Measurements from ENCODE around the gene RADX.
A peak's percentile ranks its signal among the peaks of the same experiment; 100 is the strongest.

The RADX gene, protein sequence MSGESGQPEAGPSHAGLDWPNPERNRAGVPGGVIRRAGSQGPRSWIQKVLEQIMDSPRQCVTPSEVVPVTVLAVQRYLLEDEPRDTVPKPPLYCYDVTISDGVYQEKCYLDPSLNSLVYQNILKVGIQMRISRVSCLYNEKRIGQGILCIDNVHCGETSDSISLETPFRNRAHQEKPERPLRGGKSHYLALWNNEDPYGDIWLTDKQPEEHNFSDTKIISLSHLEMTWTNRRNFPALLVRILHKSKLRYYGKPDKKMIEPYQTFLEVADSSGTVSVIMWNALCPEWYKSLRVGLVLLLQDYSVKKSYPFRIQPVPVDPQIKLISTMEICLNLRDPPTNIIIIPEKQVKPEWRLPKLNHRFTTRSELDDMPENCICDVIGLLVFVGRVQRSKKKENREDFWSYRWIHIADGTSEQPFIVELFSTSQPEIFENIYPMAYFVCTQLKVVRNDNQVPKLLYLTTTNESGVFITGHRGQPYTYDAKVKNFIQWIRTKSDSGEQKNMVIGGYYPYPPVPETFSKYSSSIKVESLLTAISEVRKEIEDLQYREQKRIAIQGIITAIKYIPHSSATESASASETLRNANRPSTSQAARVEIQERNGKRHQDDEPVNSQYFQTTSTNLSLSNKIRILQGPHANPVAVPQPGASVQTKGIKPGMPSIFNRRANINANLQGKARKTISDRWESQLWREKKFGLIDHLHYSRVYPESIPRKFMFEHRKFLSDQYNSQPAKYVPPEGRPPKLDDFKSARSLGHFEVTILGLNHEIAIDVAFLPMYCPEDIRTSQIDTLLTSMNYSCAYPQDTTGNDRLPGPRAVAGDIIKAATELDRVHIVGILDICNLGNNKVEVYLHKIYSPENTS

DNA sequence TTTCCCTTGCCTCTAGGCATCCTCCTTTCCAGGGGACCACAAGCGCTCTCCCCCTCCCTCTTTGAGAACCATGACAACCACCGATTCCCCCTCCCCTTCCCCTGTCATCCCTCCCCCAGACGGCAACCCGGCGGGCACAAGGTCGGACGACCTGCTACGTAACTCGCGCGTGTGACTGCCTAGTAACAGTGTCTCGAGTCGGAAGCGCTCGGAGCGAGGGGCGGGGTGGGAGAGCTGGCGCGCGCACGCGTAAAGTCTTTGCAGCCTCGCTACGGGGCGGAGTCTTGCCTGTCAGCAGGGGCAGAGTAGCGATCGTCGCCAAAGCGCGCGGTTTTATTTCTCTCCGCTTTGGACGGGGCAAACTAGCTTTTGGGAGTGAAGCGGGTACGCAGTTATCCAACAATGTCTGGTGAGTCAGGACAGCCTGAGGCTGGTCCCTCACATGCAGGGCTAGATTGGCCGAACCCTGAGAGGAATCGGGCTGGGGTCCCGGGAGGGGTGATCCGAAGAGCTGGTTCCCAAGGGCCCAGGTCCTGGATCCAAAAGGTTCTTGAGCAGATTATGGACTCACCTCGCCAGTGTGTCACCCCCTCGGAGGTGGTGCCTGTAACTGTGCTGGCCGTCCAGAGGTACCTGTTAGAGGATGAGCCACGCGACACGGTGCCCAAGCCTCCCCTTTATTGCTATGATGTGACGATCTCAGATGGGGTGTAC lies at the start of gene RADX:
Gene RADX (plus strand): TSS at position 300 of the 714 bp plus-strand sequence. CDS start 103 bp downstream, at position 403.
- Histone ChIP-seq H3K36me3 (ENCODE audit: control insufficient read depth, insufficient read depth, low read length) (no peaks in the 10 kb centered on the region), H3K27me3 (ENCODE audit: control insufficient read depth, insufficient read depth, low read length) (no peaks in the 10 kb centered on the region), H3K27ac (ENCODE audit: low read length) (no peak within 1 kb of the TSS), H3K4me3 (ENCODE audit: low read length) (peak within 1 kb of the TSS; percentile 57; the same call in 1 of the 2 replicates), H3K9me3 (ENCODE audit: control insufficient read depth, insufficient read depth, low read length) (no peaks in the 10 kb centered on the region), H3K4me1 (ENCODE audit: control insufficient read depth, insufficient read depth, low read length) (no peaks in the 10 kb centered on the region)
- WGBS (ENCODE audit: insufficient coverage, insufficient read length): no CpG with 5 or more reads among the region's 46 CpGs
- peak; percentile 41 for DNase-seq (ENCODE audit: low read depth, low spot score)

DNA sequence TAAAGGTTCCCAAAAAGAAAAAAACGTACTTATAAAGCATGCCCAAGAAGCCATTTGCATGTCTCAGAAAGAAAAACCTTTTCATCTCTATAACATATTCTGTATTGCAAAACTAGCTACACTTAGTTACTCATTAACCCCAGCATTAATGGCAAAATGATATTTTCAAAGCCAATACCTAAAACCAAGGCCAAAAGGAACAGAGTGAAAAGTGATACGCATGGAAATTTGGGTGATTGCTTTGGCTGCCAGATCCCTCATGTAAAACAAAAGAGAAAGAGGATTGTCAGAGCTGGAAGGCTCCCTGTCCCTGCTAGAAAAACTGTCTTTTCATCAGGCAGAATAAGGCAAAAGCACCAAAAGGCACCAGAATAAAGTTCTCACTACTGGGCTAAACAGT lies 46.8 kb upstream of the RADX start:
- Histone ChIP-seq H3K27ac (ENCODE audit: low read length) (no peak overlapping the region), H3K27me3 (ENCODE audit: control insufficient read depth, insufficient read depth, low read length) (no peaks in the 10 kb centered on the region), H3K4me3 (ENCODE audit: low read length) (no peak overlapping the region), H3K4me1 (ENCODE audit: control insufficient read depth, insufficient read depth, low read length) (no peaks in the 10 kb centered on the region), H3K36me3 (ENCODE audit: control insufficient read depth, insufficient read depth, low read length) (no peaks in the 10 kb centered on the region), H3K9me3 (ENCODE audit: control insufficient read depth, insufficient read depth, low read length) (no peaks in the 10 kb centered on the region)
- DNase-seq (ENCODE audit: low read depth, low spot score): no peak
- no CpG with 5 or more reads among the region's 2 CpGs for WGBS (ENCODE audit: insufficient coverage, insufficient read length)

DNA sequence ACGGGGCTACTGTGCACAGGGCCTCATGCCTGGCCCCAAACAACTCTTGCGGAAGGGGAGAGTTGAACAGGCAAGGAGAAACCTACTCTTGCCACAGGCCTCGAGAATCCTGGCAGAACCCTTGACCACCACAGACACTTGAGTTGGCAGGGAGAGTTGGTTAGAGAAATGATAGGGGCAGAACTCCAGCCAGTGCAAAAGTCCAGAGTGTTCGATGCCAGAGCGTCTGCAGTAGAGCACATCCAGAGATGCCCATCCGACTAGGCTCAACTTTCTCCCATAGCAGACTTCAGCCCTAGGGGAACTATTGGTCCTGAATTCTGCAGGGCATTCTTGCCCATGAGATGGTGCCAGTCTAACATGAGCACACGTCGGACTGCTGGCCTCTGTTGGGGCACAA lies 45.4 kb upstream of the RADX start:
- Histone ChIP-seq H3K36me3 (ENCODE audit: control insufficient read depth, insufficient read depth, low read length) (no peaks in the 10 kb centered on the region), H3K4me3 (ENCODE audit: low read length) (no peak overlapping the region), H3K27me3 (ENCODE audit: control insufficient read depth, insufficient read depth, low read length) (no peaks in the 10 kb centered on the region), H3K9me3 (ENCODE audit: control insufficient read depth, insufficient read depth, low read length) (no peaks in the 10 kb centered on the region), H3K27ac (ENCODE audit: low read length) (no peak overlapping the region), H3K4me1 (ENCODE audit: control insufficient read depth, insufficient read depth, low read length) (no peaks in the 10 kb centered on the region)
- no CpG with 5 or more reads among the region's 8 CpGs for WGBS (ENCODE audit: insufficient coverage, insufficient read length)
- no peak for DNase-seq (ENCODE audit: low read depth, low spot score)

DNA sequence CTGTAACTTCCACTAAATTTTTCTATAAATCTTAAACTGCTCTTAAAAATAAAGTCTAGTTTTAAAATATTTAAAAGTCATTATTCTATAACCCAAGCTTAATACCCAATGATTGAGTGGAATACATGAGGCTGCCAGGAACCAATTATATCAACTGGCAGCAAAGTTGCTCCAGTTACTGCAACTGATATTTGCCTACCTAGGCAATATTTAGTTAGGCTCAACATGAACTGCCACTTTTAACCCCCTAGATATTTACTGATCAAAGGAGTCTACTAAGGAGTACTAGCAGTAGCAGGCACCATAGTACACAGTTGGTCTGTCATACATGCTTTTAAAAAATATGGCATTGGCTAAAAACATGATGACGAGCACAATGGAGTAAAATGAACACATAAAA lies 29.9 kb upstream of the RADX start:
- no CpG with 5 or more reads among the region's 1 CpG for WGBS (ENCODE audit: insufficient coverage, insufficient read length)

DNA sequence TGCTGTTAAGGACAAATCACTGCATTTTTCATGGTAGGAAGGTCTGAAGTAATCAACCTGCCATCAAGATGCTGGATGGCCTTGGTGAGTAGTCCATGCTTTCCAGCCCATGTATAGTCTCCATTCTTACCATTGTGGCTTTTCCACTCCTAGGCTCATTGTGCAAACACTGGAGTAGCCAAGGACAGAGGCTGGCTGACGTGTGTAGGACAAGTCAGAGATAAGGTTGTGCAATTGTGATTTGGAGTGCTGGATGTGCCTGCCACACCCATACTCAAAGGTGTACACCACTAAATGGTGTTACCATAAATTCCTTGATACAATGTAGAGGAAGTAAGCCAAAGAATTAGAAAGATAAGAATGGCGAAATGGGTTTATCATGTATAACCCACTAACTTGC lies 26.3 kb upstream of the RADX start:
- no peaks in the 10 kb centered on the region for H3K27me3 ChIP-seq (ENCODE audit: control insufficient read depth, insufficient read depth, low read length)
- no peak overlapping the region for H3K4me3 ChIP-seq (ENCODE audit: low read length)
- WGBS (ENCODE audit: insufficient coverage, insufficient read length): no CpG with 5 or more reads among the region's 2 CpGs
- H3K9me3 ChIP-seq (ENCODE audit: control insufficient read depth, insufficient read depth, low read length): no peaks in the 10 kb centered on the region
- H3K4me1 ChIP-seq (ENCODE audit: control insufficient read depth, insufficient read depth, low read length): no peaks in the 10 kb centered on the region
- no peak overlapping the region for H3K27ac ChIP-seq (ENCODE audit: low read length)
- H3K36me3 ChIP-seq (ENCODE audit: control insufficient read depth, insufficient read depth, low read length): no peaks in the 10 kb centered on the region
- no peak for DNase-seq (ENCODE audit: low read depth, low spot score)

More for the DNA sequence above, 29.9 kb upstream of the RADX start:
- Histone ChIP-seq H3K27ac (ENCODE audit: low read length) (no peak overlapping the region), H3K9me3 (ENCODE audit: control insufficient read depth, insufficient read depth, low read length) (no peaks in the 10 kb centered on the region), H3K36me3 (ENCODE audit: control insufficient read depth, insufficient read depth, low read length) (no peaks in the 10 kb centered on the region), H3K27me3 (ENCODE audit: control insufficient read depth, insufficient read depth, low read length) (no peaks in the 10 kb centered on the region), H3K4me1 (ENCODE audit: control insufficient read depth, insufficient read depth, low read length) (no peaks in the 10 kb centered on the region), H3K4me3 (ENCODE audit: low read length) (no peak overlapping the region)
- DNase-seq (ENCODE audit: low read depth, low spot score): no peak

DNA sequence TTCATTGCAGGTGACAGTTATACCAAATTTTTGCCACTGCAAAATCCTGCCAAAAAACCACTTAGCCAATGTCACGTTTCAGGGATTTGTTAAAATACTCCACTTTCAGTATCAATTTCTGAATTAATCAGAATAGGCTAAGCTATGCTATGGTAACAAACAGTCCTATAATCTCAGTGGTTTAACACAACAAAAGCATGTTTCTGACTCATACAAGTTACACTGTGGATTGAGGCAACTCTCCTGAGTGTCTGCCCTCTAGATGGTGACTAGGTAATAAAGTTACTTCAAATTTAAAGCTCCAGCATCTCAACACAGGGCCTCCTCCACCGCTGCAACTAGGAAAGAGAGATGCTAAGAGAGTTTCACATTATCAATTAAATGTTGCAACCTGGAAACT lies 23.0 kb upstream of the RADX start:
- DNase-seq (ENCODE audit: low read depth, low spot score): no peak
- Histone ChIP-seq H3K9me3 (ENCODE audit: control insufficient read depth, insufficient read depth, low read length) (no peaks in the 10 kb centered on the region), H3K4me3 (ENCODE audit: low read length) (no peak overlapping the region), H3K27me3 (ENCODE audit: control insufficient read depth, insufficient read depth, low read length) (no peaks in the 10 kb centered on the region), H3K36me3 (ENCODE audit: control insufficient read depth, insufficient read depth, low read length) (no peaks in the 10 kb centered on the region), H3K4me1 (ENCODE audit: control insufficient read depth, insufficient read depth, low read length) (no peaks in the 10 kb centered on the region), H3K27ac (ENCODE audit: low read length) (no peak overlapping the region)
- no CpG with 5 or more reads among the region's 2 CpGs for WGBS (ENCODE audit: insufficient coverage, insufficient read length)

DNA sequence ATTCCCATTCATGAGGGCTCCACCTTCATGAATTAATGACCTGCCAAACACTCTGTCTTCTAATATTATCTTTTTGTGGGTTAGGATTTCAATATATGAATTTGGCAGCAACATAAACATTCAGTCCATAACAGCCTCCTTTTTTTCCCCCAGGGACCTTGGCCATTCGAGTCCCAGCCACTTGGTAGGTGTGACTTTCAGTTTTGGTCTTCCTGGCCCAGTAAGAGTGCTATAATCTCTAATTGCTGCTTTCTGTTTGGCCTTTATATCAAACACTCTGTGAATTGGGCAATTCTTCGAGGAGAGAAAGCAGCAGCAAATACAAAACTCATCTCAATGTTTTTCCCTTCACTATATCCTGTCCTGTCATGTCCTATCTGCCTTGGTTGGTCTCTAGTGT lies 12.4 kb upstream of the RADX start:
- Histone ChIP-seq H3K27me3 (ENCODE audit: control insufficient read depth, insufficient read depth, low read length) (no peaks in the 10 kb centered on the region), H3K36me3 (ENCODE audit: control insufficient read depth, insufficient read depth, low read length) (no peaks in the 10 kb centered on the region), H3K27ac (ENCODE audit: low read length) (no peak overlapping the region), H3K4me3 (ENCODE audit: low read length) (no peak overlapping the region), H3K4me1 (ENCODE audit: control insufficient read depth, insufficient read depth, low read length) (no peaks in the 10 kb centered on the region), H3K9me3 (ENCODE audit: control insufficient read depth, insufficient read depth, low read length) (no peaks in the 10 kb centered on the region)
- no peak for DNase-seq (ENCODE audit: low read depth, low spot score)
- no CpG with 5 or more reads among the region's 2 CpGs for WGBS (ENCODE audit: insufficient coverage, insufficient read length)

DNA sequence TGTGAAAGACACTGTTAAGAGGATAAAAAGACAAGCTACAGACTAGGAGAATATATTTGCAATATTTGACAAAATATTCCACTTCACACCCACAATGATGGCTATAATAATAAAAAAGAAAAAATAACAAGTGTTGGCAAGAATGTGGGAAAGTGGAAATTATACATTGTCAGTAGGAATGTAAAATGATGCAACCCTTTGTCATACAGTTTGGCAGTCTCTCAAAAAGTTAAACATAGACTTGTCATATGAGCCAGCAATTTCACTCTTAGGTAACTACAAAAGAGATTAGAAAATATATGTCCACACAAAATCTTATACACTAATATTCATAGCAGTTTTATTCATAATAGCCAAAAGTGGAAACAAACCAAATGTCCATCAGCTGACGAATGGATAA lies 5.2 kb upstream of the RADX start:
- H3K4me1 ChIP-seq (ENCODE audit: control insufficient read depth, insufficient read depth, low read length): no peaks in the 10 kb centered on the region
- DNase-seq (ENCODE audit: low read depth, low spot score): no peak
- no peaks in the 10 kb centered on the region for H3K36me3 ChIP-seq (ENCODE audit: control insufficient read depth, insufficient read depth, low read length)
- H3K27ac ChIP-seq (ENCODE audit: low read length): no peak overlapping the region
- H3K9me3 ChIP-seq (ENCODE audit: control insufficient read depth, insufficient read depth, low read length): no peaks in the 10 kb centered on the region
- no peaks in the 10 kb centered on the region for H3K27me3 ChIP-seq (ENCODE audit: control insufficient read depth, insufficient read depth, low read length)
- H3K4me3 ChIP-seq (ENCODE audit: low read length): no peak overlapping the region
- WGBS (ENCODE audit: insufficient coverage, insufficient read length): no CpG with 5 or more reads among the region's 1 CpG

DNA sequence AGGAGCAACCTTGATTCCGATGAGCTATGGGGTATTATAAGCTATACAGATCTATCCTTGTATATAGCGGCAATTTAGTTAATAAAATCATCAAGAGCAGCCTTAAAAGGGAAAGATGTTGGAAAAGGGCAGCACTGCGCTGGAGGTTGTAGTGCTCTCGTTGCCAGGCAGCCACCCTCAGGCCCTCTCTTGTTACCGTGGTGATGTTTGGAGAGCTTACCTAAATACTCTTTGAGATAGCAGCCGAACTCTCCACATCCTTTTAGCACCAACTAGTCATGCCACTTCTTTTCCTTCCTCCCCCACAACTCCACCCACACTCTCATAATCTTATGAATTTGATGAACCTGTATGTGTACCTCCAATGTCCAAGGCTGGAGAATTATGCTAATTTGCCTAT lies 3.8 kb upstream of the RADX start:
- Histone ChIP-seq H3K36me3 (ENCODE audit: control insufficient read depth, insufficient read depth, low read length) (no peaks in the 10 kb centered on the region), H3K27ac (ENCODE audit: low read length) (no peak overlapping the region), H3K4me3 (ENCODE audit: low read length) (no peak overlapping the region), H3K4me1 (ENCODE audit: control insufficient read depth, insufficient read depth, low read length) (no peaks in the 10 kb centered on the region), H3K27me3 (ENCODE audit: control insufficient read depth, insufficient read depth, low read length) (no peaks in the 10 kb centered on the region), H3K9me3 (ENCODE audit: control insufficient read depth, insufficient read depth, low read length) (no peaks in the 10 kb centered on the region)
- DNase-seq (ENCODE audit: low read depth, low spot score): no peak
- no CpG with 5 or more reads among the region's 6 CpGs for WGBS (ENCODE audit: insufficient coverage, insufficient read length)

DNA sequence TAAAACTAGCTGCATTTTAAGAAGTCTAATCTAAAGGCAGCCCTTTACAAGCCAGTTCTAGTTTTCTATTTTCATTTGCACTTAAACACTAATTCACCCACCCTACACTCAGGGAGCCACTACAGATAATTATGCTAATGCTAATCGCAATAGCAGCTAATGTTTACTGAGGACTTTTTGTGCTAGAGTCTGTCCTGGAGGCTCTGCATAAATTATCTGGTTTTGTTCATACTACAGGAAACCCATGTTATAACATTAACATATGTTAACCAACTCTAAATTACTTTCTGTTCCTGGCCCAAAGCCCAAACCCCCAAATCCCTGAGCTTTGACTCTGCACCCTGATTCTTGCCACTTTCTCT lies 480 bp upstream of the RADX start:
- Histone ChIP-seq H3K4me3 (ENCODE audit: low read length) (peak overlapping the region; percentile 57; the same call in 1 of the 2 replicates), H3K36me3 (ENCODE audit: control insufficient read depth, insufficient read depth, low read length) (no peaks in the 10 kb centered on the region), H3K27me3 (ENCODE audit: control insufficient read depth, insufficient read depth, low read length) (no peaks in the 10 kb centered on the region), H3K9me3 (ENCODE audit: control insufficient read depth, insufficient read depth, low read length) (no peaks in the 10 kb centered on the region), H3K4me1 (ENCODE audit: control insufficient read depth, insufficient read depth, low read length) (no peaks in the 10 kb centered on the region), H3K27ac (ENCODE audit: low read length) (no peak overlapping the region)
- DNase-seq (ENCODE audit: low read depth, low spot score): no peak
- WGBS (ENCODE audit: insufficient coverage, insufficient read length): no CpG with 5 or more reads among the region's 1 CpG

All from iPS DF 6.9 (cell line).